GM18499 (cell line): Measurements from ENCODE around the gene TMEM97.

Experiments
- ATAC-seq: cut with Tn5 transposase; IDR thresholded peaks from one replicate; pipeline ENCODE4 v1.9.1; 2021; ENCODE audit warnings: moderate number of reproducible peaks; ENCODE audit not compliant: insufficient read depth, unreplicated experiment

TMEM97 gene

GRCh38 chr17:28315846-28316705 lies 2.9 kb upstream of the TMEM97 start:
- ATAC-seq, result no peak

DNA sequence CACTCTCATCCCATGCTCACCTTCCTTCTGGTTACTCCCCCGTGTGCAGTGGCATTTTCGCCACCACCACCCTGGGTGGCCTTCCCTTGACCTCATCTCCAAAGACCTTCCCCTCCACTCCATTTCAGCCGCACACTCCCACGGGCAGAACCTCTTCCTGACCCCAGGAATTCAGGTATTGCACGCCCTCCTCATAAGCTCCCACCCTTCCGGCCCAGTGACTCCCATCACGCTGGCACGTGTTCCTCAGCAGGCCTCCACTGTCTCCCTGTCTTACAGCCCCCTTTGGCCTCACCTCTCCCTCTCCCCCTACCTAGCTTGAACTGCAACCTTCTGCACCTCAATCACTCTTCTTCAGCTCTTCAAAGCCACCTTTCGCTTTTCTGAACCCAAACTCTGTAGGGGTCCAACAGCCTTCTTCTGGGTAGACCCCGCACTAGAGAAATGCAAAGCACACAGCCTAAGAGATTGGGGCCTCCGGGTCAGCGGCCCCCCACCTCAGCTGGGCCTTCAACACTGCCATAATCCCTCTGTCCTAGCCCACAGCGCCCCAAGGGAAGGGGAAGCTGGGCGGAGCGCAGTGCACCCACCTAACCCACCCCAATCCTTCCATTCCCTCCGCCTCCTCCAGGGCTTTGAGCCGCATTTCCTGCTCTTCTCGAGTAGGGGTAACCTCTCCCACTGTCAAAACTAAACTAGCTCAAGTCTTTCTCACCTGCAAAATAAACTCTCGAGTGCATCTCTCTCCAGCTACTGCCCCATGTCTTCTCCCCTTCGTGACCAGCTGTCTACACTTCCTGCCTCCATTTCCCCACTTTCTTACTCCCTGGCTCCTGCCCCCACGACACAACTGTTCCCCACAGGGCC lies 1.7 kb upstream of the TMEM97 start:
- no peak for ATAC-seq

DNA sequence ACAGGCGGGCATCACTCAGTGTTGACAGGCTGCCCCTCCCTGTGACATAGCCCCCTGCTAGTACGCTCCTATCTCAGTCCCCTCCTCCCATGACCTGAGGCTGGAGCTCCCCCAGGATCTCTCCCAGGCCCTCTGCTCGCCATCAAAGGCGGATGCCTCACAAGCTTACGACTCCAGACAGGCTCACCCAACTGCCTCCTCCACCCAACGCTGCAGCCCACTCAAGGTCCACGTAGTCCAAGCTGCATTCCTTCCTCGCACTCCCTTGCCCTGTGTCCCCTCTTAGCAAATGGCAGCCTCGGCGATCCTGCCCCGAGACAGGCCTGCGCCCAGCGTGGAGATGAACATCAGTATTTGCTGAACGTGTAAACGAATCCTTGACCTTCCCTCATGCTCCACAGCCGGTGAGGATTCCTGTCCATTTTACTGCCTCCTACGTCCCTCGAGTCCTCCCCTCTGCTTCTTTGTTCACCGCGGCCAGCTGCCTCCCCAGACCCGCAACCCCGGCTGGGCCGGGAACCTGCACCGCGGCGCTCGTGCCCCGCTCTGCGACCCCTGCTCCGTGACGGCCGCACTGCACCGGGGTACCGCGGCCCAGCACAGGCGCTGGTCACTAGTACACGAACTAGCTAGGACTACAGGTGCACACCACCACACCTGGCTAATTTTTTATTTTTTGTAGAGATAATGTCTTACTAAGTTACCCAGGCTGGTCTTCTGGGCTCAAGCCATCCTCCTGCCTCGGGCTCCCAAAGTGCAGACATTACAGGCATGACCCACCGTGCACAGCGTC lies 838 bp upstream of the TMEM97 start:
- ATAC-seq, result no peak

GRCh38 chr17:28319598-28319935 lies 567 bp downstream of the TMEM97 start:
- no peak for ATAC-seq

DNA sequence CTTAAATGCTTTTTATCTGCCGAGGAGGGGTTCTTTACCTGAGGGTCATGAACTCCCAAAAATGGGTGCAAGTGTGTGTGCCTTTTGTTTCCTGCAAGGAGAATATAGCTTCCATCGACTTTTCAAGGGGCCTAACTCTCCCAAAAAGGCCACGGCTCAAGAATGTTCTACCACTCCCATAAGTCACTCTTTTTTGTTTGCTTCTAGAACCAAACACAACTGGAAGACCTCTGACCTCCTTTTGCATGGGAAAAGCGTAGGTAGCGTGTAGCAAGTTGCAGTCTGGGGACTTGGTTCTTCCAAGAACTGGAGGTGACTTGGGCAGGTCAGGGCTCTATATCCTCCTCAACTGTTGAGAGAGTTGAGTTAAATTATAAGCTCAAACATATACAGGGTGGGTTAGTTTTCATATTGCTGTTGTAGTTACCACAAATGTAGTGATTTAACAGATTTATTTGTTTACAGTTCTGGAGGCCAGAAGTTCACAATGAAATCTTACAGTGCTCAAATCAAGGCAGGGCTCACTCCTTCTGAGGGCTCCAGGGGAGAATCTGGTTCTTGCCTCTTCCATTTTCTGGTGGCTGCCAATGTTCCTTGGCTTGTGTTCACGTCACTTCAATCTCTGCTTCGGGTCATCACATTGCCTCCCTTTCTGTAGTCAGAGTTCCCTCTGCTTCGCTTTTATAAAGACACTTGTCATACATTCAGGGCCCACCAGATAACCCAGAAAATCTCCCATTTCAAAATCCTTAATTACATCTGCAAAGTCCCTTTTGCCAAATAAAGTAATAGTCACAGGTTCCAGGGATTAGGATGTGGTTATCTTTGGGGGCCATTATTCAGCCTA lies 1.4 kb downstream of the TMEM97 start:
- ATAC-seq, result no peak

- no peak for ATAC-seq
Observed at GRCh38 chr17:28324267-28324745, 5.3 kb downstream of the TMEM97 start.

DNA sequence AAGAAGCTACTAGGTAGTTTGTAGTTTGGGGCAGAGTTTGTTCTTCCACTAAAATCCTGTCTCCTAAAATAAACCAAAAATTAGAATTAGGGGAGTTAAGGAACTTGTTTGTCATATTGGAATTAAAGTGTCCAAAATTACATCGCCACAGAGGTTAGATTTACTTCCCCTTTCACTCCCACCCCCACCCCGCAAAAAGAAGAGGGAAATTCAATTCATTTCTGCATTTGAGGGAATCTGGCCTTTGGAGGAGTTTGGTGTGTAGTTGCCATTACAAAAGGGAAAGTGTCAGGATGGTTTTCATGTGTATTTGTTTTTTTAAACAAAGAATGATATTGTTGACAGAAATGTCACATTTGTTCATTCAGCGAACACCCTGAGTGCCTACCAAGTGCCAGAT lies 5.8 kb downstream of the TMEM97 start:
- ATAC-seq, result no peak

- ATAC-seq, result no peak
Observed at GRCh38 chr17:28325211-28325610, 6.2 kb downstream of the TMEM97 start.

GRCh38 chr17:28326114-28326513 lies 7.1 kb downstream of the TMEM97 start:
- no peak for ATAC-seq

DNA sequence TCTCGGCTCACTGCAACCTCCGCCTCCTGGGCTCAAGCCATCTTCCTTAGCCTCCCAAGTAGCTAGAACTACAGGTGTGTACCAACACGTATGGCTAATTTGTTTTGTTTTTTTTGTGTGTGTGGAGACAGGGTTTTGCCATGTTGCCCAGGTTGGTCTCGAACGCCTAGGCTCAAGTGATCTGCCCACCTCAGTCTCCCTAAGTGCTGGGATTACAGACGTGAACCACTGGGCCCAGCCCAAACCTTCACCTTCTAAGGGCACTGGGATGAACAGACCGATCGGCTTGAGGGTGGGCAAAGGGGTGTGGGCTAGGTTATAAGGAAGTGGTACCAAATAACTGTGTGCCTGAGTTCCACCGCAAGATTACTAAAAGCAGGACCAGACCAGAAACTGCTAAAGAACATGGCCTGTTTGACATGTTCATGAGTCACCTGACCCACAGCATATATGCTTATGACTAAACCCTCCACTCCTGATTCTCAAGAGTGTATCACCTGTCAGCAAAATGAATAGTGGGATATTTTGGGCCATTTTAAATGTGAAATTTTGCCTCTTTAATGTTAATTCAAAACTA lies 8.1 kb downstream of the TMEM97 start:
- no peak for ATAC-seq

- ATAC-seq, result no peak
Observed at GRCh38 chr17:28327709-28328108, 8.7 kb downstream of the TMEM97 start.

GRCh38 chr17:28328325-28328724 lies 9.3 kb downstream of the TMEM97 start:
- no peak for ATAC-seq

DNA sequence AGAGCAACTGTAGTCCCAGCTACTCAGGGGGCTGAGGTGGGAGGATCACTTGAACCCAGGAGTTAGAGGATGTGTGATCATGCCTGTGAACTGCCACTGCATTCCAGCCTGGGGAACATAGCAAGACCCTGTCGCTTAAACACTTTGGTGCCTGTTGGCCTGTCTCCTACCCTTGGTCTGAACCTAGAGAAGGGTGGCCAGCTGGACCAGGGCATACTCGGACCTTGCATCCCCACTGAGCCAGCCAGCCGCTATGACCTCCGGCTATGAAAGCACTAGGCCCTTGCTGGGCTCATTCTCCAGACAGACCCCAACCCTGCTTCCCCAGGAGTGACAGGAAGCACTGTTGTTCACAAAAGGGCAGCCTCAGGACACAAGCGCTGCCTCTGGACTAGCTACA lies 11.7 kb downstream of the TMEM97 start:
- no peak for ATAC-seq

DNA sequence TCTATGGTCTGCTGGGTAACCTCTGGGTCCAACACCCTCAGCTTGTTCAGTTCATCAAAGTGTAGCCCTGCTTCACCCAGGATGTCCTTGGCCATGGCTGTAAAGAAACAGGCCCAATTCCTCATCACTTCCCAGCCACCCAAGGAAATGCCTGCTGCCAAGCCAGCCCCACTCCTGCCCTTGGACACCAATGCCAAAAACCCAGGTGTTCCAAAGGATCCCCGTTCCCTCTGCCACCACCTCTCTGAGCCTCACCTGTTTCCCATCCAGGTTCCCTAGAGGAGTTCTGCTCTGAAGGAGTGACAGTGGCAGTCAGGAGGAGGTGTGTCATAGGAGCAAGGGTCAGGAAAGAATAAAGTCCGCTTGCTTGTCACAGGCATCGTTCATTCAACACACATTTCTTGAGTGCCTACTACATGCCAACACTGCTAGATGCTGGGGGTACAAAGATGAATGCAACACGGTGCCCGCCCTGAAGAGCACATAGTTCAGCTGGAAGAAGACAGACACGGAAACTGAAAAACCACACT lies 13.0 kb downstream of the TMEM97 start:
- ATAC-seq, result no peak

GRCh38 chr17:28333083-28333746 lies 14.2 kb downstream of the TMEM97 start:
- no peak for ATAC-seq

DNA sequence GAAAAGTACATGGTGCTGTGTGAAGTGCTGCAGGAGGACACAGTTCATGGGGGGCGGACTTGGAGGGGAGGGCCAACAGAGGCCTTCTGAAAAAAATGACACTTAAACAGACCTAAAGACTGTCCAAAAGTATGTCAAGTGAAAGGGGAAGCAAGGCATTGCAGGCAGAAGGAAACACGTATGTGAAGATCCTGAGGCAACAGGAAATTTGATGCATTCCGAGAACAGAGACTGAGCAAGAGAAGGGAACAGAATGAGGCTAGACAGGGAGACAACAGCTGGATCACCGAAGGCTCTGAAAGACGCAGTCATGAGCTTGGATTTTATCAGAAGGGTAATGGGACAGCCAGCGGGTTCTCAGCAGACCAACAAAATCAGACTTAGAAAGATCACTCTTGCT lies 15.2 kb downstream of the TMEM97 start:
- no peak for ATAC-seq

GRCh38 chr17:28334666-28335200 lies 15.7 kb downstream of the TMEM97 start:
- no peak for ATAC-seq

GRCh38 chr17:28335201-28335958 lies 16.4 kb downstream of the TMEM97 start, which contains the start of the genes IFT20 and TNFAIP1:
Gene IFT20 (minus strand): TSS chr17:28335472. CDS start chr17:28331985, 3,487 bp downstream.
Gene TNFAIP1 (plus strand): TSS chr17:28335761. CDS start chr17:28339522, 3,761 bp downstream.
- ATAC-seq, result peak; percentile 89
